ENCODE results near the gene TGFBI.

GRCh38 chr5:136094189-136094912 lies 65.6 kb downstream of the TGFBI start:
- TF ChIP-seq CTCF (conservative IDR thresholded peaks at IDR 0.05; ENCODE audit: low read depth, low read length) (no peak), EZH2 (IDR thresholded peaks at IDR 0.05; ENCODE audit: borderline replicate concordance, low read depth, low read length, poor library complexity, severe bottlenecking) (no peak)
